GM12874 (cell line): Measurements from ENCODE around the gene TMEM69.

ENCODE experiments used
- TF ChIP-seq, protein P1 (sequence below): IDR thresholded peaks from 2 replicates; pipeline ENCODE4 v1.5.1; 2011; ENCODE audit warnings: low read depth, mild to moderate bottlenecking, control low read depth, low read length, moderate library complexity; ENCODE audit not compliant: insufficient read depth

Gene TMEM69

DNA sequence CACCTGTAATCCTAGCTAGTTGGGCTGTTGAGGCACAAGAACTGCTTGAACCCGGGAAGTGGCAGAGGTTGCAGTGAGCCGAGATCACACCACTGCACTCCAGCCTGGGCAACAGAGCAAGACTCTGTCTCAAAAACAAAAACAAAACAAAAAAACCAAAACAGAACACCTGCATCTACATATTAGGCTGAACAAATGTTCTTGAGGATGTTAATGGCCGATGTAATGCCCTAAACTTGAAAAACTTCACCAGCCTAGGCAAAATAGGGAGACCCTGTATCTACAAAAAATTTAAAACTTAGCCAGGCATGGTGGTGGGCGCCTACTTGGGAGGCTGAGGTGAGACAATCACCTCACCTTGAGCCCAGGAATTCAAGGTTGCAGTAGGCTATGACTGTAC, 19.5 kb upstream of the TMEM69 start:
- TF ChIP-seq, protein P1, sequence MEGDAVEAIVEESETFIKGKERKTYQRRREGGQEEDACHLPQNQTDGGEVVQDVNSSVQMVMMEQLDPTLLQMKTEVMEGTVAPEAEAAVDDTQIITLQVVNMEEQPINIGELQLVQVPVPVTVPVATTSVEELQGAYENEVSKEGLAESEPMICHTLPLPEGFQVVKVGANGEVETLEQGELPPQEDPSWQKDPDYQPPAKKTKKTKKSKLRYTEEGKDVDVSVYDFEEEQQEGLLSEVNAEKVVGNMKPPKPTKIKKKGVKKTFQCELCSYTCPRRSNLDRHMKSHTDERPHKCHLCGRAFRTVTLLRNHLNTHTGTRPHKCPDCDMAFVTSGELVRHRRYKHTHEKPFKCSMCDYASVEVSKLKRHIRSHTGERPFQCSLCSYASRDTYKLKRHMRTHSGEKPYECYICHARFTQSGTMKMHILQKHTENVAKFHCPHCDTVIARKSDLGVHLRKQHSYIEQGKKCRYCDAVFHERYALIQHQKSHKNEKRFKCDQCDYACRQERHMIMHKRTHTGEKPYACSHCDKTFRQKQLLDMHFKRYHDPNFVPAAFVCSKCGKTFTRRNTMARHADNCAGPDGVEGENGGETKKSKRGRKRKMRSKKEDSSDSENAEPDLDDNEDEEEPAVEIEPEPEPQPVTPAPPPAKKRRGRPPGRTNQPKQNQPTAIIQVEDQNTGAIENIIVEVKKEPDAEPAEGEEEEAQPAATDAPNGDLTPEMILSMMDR = no peak

DNA sequence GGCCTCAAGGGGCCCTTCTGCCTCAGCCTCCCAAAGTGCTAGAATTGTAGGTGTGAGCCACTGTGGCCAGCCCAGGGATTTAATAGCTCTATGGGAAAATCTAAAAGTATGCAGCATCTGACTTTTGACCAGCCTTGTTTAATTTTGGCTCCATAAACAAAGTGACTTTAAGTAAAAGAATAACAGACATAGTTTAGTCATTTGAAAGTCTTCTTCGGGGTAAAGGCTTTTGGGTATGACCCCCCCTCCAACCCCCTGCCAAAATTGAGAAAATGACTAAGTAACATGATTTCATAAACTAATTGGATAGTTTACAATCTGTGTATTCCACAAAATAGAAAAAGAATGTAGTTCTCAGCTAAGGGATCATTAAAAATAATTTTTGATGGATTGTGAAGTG, 18.6 kb upstream of the TMEM69 start:
- TF ChIP-seq, protein P1 = no peak

DNA sequence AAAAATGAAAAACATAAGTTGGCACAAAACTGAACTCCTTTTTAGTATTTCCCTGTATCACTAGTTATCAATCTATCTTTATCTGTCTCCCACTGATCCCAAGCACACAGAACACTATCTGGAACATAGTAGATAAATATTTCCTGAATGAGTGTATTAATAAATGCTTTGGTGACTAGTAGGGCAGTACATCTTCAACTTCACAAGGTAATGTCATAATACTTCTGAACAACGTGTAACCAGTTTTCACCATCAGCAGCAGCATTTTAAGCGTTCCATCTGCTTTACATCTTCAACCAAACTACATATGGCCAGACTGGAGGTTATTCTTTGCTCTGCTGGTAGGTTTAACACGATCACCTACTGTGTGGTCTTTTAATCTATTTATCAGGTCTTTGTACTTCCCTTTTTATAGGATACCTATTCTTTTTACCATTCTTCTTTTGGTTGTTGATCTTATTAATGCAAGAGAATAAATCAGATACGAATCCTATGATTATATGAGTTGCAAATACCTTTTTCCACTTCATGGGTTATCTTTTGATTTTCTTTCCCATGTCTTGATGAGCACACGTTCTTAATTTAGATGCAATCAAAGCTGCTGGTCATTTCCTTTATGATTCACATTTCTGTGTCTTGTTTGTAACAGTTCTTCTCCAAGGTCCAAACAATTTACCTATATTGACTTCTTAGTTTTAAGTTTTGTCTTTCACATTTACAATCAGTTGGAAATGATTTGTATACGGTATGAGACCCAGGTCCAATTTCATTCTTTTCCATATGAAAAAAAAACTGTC, 17.9 kb upstream of the TMEM69 start:
- TF ChIP-seq, protein P1 = no peak

DNA sequence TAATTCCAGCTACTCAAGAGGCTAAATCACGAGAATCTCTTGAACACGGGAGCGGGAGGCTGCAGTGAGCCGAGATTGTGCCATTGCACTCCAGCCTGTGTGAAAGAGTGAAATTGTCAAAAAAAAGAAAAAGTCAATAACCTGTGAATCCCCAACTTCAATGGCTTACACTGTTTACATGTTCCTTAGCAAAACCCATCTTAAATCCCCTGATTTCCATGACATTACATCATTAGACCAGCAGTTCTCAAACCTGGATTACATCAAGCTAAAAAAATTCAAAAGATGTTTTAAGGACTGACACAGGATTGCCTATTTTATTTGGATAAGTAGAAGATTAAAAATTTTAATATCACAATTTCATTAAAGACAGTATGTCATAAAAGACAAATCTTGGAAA, 14.0 kb upstream of the TMEM69 start:
- TF ChIP-seq, protein P1 = no peak

DNA sequence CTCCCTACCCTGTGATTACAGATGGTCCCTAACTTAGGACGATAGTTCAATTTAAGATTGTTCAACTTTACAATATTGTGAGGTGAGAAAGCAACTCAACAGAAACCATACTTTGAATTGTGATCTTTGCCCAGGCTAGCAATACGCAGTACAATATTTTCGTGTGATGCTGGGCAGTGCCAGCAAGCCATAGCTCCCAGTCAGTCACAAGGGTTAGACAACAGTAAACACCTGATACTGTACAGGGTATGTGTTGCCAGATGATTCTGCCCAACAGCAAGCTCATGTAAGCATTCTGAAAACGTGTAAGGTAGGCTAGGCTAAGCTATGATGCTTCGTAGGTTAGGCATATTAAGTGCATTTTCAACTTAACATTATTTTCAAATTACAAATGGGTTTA, 13.5 kb upstream of the TMEM69 start:
- TF ChIP-seq, protein P1 = no peak

DNA sequence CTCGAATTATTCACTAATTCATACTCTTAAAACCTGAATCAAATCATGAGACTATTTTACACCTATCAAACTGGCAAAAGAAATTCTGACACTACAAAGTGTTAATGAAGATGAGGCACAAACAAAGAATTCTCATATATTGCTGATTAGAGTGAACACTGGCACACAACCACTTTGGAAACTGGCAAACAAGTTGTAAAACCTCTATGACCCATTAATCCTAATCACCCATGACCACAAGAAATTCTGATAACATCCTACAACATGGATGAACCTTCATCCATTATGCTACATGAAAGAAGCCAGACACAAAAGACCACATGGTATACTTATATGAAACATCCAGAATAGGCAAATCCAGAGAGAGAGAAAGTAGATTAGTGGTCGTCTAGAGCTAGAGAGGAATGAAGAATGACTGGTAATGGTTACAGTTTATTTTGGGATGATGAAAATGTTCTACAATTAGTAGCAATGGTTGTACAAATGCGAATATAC, 10.2 kb upstream of the TMEM69 start:
- TF ChIP-seq, protein P1 = no peak

DNA sequence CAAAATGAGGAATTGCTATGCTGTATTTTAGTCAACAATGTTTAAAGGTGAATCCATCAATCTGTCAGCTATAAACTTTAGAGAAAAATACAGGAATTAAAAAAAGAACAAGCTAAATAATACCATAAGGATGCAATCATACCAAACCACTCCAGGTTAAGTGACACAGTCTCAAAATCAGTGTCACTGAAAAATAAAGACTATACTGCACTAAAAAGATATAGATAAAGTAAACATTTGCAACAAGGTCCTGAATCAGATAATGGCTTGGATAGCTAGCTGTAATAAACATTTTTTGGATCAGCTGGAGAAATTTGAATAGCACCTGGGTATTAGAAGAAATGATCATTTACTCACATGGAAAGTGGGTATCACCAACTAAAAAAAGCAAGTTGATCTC, 9.5 kb upstream of the TMEM69 start:
- TF ChIP-seq, protein P1 = no peak
